Astrocyte of the cerebellum (primary cell): ENCODE results near the gene HEATR1.

Source experiments
- DNase-seq: peaks from one replicate; pipeline ENCODE4 v3.0.0-alpha.2; 2011; ENCODE audit warnings: low read depth
- H3K4me3 ChIP-seq: 2 replicates; pipeline ENCODE4 v1.5.1; 2011; ENCODE audit warnings: mild to moderate bottlenecking, low read depth, low read length, moderate library complexity
- in situ Hi-C: cut with HindIII; loops from 2 replicates; pipeline ENCODE4 v1.10.0; 2017; ENCODE audit warnings: low sequenced_read_pairs
- TF ChIP-seq, protein P1 (sequence below): IDR thresholded peaks from 2 replicates; pipeline ENCODE4 v1.5.1; 2012; ENCODE audit warnings: low read length, low read depth, moderate library complexity, mild to moderate bottlenecking; ENCODE audit errors: missing control alignments

The HEATR1 gene

DNA sequence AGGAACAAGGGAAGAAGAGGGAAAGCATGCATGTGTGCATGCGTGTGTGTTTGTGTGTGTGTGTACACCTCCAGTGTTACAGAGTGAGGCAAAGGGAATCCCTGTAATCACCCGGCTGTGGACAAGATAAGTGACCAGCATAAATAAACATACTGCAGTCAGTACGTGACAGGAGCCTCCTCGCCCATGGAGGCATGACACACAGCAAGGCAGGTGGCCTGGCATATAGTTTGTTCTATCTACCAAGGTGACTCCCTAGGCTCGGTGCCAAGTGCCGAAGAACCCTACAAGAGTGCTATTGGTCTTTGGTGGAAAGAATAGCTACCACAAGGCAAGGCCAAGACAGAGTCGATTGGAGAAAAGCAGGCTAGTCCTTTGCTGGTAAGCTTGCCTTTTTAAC lies 31.7 kb upstream of the HEATR1 start:
- TF ChIP-seq, protein P1, sequence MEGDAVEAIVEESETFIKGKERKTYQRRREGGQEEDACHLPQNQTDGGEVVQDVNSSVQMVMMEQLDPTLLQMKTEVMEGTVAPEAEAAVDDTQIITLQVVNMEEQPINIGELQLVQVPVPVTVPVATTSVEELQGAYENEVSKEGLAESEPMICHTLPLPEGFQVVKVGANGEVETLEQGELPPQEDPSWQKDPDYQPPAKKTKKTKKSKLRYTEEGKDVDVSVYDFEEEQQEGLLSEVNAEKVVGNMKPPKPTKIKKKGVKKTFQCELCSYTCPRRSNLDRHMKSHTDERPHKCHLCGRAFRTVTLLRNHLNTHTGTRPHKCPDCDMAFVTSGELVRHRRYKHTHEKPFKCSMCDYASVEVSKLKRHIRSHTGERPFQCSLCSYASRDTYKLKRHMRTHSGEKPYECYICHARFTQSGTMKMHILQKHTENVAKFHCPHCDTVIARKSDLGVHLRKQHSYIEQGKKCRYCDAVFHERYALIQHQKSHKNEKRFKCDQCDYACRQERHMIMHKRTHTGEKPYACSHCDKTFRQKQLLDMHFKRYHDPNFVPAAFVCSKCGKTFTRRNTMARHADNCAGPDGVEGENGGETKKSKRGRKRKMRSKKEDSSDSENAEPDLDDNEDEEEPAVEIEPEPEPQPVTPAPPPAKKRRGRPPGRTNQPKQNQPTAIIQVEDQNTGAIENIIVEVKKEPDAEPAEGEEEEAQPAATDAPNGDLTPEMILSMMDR: no peak
- in situ Hi-C loops: no loop called here

DNA sequence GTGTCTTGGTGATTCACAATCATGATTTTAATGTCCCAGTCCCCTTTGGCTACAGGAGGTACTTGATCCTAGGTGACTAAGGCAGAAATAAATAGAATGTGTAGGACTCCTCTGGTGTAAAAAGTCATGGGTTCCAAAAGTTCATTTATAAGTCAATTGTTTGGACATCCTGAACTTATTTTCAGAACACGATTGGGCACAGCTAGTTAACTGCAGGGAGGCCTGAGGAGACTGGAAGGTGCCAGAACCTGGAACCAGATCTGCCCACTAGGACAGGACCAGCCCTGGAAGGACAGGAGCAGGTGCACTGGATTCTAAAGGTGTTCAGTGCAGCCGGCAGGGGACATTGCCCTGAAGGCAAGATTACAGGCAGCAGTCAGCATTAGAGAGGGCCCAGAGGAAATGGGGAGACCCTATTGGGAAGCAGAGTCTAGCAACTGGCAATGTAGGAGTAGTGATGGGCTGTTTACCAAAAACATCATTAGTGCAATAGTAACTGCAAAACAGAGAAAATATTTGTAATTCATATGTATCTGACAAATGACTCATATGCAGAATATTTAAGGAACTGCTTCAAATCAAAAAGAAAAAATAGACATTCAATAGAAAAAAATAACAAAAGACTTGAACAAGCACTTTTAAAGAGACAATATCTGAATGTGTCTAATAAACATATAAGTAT lies 23.6 kb upstream of the HEATR1 start:
- no peak for DNase-seq
- TF ChIP-seq, protein P1: no peak
- H3K4me3 ChIP-seq: no peak overlapping the region
- in situ Hi-C loops: no loop called here

More for the DNA sequence above, 31.7 kb upstream of the HEATR1 start:
- no peak overlapping the region for H3K4me3 ChIP-seq
- DNase-seq: no peak

DNA sequence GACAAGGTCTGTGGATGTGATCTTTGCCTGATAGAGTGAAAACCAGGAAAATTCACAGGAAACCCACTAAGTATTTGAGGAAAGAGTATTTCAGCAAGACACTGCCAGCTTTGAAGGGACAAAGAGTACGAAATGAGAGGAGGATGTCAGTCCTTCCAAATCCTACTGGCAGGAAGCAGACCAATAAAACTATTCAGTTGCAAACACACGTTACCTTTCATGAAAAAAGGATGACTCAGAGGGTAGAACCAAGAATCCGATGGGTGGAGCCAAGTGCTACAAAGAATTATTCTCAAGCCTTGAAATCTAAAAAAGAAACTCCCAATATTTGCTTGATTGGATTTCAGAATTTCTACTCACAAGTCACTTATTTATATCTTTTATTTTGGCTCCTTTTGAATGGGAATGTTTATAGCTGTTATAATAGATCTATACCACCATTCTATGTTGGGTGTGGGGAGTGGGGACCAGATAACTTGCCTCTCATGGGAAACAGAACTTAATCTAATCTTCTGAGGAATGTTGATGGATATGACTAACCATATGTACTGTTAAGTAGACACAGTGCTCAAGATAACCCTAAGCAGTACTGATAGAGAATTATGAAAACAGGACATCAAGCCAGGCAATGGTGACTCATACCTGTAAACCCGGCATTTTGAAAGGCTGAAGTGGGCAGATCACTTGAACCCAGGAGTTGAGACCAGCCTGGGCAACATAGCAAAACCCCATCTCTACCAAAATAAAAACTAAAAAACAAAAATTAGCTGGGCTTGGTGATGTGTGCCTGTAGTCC lies 19.3 kb upstream of the HEATR1 start:
- in situ Hi-C loops: no loop called here
- no peak for DNase-seq
- no peak overlapping the region for H3K4me3 ChIP-seq
- TF ChIP-seq, protein P1: no peak

DNA sequence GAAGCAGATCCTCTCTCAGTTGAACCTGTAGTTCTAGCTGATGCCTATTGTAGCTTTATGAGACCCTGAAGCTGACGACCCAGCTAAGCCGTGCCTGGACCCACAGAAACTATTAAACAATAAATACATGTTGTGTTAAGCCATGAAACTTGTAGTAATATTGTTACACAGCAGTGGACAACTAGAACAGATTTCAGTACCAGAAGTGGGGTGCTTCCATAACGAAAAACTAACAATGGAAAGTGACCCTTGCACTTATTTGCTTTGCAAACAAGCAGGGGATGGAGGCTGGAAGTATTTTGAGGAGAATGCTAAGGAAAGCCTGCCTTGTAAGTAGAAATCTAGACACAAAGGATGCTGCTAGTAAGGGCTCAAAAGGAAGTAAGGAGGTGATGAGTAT lies 18.1 kb upstream of the HEATR1 start:
- DNase-seq: no peak
- in situ Hi-C loops: no loop called here
- TF ChIP-seq, protein P1: no peak
- no peak overlapping the region for H3K4me3 ChIP-seq

DNA sequence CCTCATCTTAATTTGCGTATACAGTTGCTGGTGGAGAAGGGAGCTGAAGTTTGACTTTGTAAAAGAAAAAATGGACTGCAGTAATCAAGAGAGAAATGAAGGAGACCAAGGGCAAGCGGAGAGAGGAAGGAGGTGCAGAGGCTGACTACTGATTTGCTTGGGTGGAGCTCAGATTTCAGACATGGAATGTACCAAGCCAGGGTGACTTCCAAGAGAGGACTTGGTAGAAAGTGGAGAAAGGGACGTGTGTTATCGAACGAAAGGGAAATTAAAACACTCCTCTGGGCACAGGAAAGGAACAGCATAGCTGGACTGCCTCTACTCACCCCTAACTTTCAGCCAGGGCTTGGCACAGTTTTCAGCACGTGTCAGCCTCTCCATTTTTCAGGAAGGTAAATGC lies 15.1 kb upstream of the HEATR1 start:
- in situ Hi-C loops: no loop called here
- no peak for DNase-seq
- TF ChIP-seq, protein P1: no peak
- no peak overlapping the region for H3K4me3 ChIP-seq

DNA sequence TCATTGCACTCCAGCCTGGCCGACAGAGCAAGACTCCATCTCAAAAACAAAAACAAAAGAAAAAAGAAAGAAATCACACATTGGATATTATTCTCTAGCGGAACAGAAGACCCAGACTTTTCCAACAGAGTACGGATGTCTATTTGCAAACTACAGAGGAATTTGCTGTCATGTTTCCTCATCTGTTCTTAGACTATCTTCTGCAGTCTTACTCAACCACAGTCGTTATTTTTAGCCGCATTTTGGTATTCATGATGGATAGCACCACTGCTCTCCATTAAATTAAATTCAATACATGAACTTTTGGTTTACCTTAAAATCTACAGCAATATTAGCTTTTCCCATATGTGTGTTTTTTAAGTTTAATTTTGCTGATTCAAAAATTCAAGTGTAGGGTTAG lies 14.2 kb upstream of the HEATR1 start:
- H3K4me3 ChIP-seq: no peak overlapping the region
- DNase-seq: no peak
- in situ Hi-C loops: no loop called here
- TF ChIP-seq, protein P1: no peak
